ENCODE results near the gene HPCAL1. TPM values are rescaled to one million over a fixed set of nuclear protein-coding genes. Genes with fewer than 3 reads are reported as not detected.

The HPCAL1 gene
- total RNA-seq, 1 donor from 2014 or later: 13.1 TPM

DNA sequence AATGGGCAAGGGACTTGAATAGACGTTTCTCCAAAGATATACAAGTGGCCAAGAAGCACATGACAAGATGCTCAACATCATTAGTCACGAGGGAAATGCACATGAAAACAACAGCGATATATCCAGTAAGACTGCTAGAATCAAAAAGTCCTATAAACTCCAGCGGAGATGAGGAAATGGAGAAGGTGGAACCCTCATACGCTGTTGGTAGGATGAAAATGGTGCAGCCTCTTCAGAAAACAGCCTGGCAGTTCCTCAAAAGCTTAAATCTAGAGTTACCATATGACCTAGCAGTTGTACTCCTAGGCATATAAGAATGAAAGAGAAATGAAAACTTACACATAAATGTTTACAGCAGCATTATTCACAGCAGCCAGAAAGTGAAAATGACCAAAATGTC is 48.1 kb downstream of the HPCAL1 start:
- no peak overlapping the region for H3K27ac Mint-ChIP-seq (ENCODE audit: unreplicated experiment)
- no peak overlapping the region for H3K4me3 Mint-ChIP-seq (ENCODE audit: unreplicated experiment)
- TF ChIP-seq, protein P1, sequence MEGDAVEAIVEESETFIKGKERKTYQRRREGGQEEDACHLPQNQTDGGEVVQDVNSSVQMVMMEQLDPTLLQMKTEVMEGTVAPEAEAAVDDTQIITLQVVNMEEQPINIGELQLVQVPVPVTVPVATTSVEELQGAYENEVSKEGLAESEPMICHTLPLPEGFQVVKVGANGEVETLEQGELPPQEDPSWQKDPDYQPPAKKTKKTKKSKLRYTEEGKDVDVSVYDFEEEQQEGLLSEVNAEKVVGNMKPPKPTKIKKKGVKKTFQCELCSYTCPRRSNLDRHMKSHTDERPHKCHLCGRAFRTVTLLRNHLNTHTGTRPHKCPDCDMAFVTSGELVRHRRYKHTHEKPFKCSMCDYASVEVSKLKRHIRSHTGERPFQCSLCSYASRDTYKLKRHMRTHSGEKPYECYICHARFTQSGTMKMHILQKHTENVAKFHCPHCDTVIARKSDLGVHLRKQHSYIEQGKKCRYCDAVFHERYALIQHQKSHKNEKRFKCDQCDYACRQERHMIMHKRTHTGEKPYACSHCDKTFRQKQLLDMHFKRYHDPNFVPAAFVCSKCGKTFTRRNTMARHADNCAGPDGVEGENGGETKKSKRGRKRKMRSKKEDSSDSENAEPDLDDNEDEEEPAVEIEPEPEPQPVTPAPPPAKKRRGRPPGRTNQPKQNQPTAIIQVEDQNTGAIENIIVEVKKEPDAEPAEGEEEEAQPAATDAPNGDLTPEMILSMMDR (IDR thresholded peaks at IDR 0.05; ENCODE audit: partially characterized antibody, unreplicated experiment): no peak
- DNase-seq: no peak
- peaks cover 5% of the 10 kb centered on the region for H3K27me3 Mint-ChIP-seq (ENCODE audit: unreplicated experiment)
- H3K4me1 Mint-ChIP-seq (ENCODE audit: low read depth, unreplicated experiment): peaks cover 16% of the 10 kb centered on the region
- H3K36me3 Mint-ChIP-seq (ENCODE audit: unreplicated experiment): peaks cover 5% of the 10 kb centered on the region
- peaks cover 4% of the 10 kb centered on the region for H3K9me3 Mint-ChIP-seq (ENCODE audit: unreplicated experiment)

DNA sequence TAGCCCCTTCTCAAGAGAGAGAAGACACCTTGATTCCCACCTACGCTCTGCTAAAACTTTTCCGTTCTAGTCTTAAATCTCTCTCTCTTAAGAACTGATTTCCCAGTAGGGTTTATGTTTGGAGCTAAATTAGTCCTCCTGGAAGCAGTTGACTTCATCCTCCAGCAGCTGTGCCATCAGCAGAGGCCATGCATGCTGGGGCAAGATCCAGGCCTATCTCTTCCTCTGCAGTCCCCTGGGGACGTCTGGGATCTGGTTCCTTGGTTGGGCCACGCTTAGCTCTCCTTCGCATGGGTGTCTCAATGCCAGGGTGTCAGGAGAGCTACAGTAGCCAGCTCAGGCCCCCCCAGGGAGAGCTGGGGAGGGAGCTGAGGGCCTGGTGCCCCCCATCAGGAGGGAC is 49.7 kb downstream of the HPCAL1 start:
- Mint-ChIP-seq H3K4me3 (ENCODE audit: unreplicated experiment) (no peak overlapping the region), H3K36me3 (ENCODE audit: unreplicated experiment) (peaks cover 5% of the 10 kb centered on the region), H3K27me3 (ENCODE audit: unreplicated experiment) (peaks cover 8% of the 10 kb centered on the region), H3K9me3 (ENCODE audit: unreplicated experiment) (peaks cover 6% of the 10 kb centered on the region), H3K27ac (ENCODE audit: unreplicated experiment) (no peak overlapping the region), H3K4me1 (ENCODE audit: low read depth, unreplicated experiment) (peaks cover 23% of the 10 kb centered on the region)
- DNase-seq: no peak
- TF ChIP-seq, protein P1 (IDR thresholded peaks at IDR 0.05; ENCODE audit: partially characterized antibody, unreplicated experiment): no peak

DNA sequence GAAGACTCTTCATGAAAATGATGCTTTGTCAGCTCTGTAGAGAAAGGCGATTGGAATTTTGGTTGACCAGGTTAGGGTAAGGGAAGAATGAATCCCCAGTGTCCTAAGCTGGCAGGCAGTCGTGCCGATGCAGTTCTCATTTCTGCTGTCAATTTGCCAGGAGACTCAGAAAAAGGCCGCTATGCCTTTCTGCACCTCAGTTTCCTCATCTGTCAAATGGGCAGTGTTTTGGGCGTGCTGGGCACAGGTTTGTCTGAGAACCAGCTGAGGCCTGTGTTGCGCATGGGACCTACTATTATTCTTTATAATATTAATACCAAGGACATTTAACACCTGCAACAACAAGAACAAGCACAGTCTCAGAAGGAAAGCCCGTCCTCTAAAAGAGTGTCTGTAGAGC is 50.3 kb downstream of the HPCAL1 start:
- DNase-seq: no peak
- H3K4me1 Mint-ChIP-seq (ENCODE audit: low read depth, unreplicated experiment): peaks cover 28% of the 10 kb centered on the region
- H3K9me3 Mint-ChIP-seq (ENCODE audit: unreplicated experiment): peaks cover 9% of the 10 kb centered on the region
- peaks cover 5% of the 10 kb centered on the region for H3K36me3 Mint-ChIP-seq (ENCODE audit: unreplicated experiment)
- TF ChIP-seq, protein P1 (IDR thresholded peaks at IDR 0.05; ENCODE audit: partially characterized antibody, unreplicated experiment): no peak
- no peak overlapping the region for H3K4me3 Mint-ChIP-seq (ENCODE audit: unreplicated experiment)
- peaks cover 8% of the 10 kb centered on the region for H3K27me3 Mint-ChIP-seq (ENCODE audit: unreplicated experiment)
- no peak overlapping the region for H3K27ac Mint-ChIP-seq (ENCODE audit: unreplicated experiment)

DNA sequence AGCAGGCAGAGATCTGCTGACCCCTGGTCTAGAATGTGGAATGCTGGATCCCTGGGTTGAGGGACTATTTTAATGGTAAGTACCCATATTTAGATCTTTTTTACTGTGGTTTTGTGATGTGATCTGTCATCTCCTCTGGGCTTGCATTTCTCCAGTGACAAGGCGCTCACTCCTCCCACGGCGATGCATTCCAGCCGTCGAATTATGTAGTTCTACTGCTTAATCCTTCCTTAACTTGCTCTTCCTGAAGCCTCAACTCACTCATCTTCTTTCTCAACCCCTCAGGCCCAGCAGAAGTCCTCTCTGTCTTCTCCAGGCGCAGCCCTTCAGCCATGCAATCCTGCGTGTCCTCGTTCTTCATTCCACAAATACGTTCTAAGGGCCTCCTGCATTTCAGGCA is 51.2 kb downstream of the HPCAL1 start:
- Mint-ChIP-seq H3K4me3 (ENCODE audit: unreplicated experiment) (no peak overlapping the region), H3K4me1 (ENCODE audit: low read depth, unreplicated experiment) (peaks cover 35% of the 10 kb centered on the region), H3K27me3 (ENCODE audit: unreplicated experiment) (peaks cover 9% of the 10 kb centered on the region), H3K36me3 (ENCODE audit: unreplicated experiment) (peaks cover 5% of the 10 kb centered on the region), H3K27ac (ENCODE audit: unreplicated experiment) (no peak overlapping the region), H3K9me3 (ENCODE audit: unreplicated experiment) (peaks cover 15% of the 10 kb centered on the region)
- DNase-seq: no peak
- TF ChIP-seq, protein P1 (IDR thresholded peaks at IDR 0.05; ENCODE audit: partially characterized antibody, unreplicated experiment): no peak

DNA sequence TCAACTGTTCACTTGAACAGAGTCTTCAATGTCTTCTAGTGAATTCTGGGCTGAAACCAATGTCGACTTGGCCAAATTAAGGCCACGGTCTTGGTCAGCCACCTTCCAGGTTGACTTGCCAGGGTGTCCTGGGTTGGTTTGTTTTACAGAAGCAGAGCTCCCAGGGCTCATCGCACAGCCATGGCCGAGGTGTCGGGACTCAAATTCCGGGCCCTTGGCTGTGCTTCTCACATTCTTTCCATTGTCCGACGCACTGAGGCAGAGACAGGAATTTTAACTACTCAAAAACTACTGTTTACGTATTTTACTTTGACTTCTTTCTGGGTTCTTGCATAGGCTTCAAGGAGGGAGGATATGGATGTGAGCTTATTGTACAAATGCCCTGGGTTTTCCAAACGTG is 51.7 kb downstream of the HPCAL1 start:
- TF ChIP-seq, protein P1 (IDR thresholded peaks at IDR 0.05; ENCODE audit: partially characterized antibody, unreplicated experiment): no peak
- H3K36me3 Mint-ChIP-seq (ENCODE audit: unreplicated experiment): peaks cover 5% of the 10 kb centered on the region
- H3K4me1 Mint-ChIP-seq (ENCODE audit: low read depth, unreplicated experiment): peaks cover 35% of the 10 kb centered on the region
- peak overlapping the region; percentile 43 for H3K27ac Mint-ChIP-seq (ENCODE audit: unreplicated experiment)
- H3K9me3 Mint-ChIP-seq (ENCODE audit: unreplicated experiment): peaks cover 15% of the 10 kb centered on the region
- DNase-seq: no peak
- H3K27me3 Mint-ChIP-seq (ENCODE audit: unreplicated experiment): peaks cover 9% of the 10 kb centered on the region
- H3K4me3 Mint-ChIP-seq (ENCODE audit: unreplicated experiment): no peak overlapping the region

Data from glutamatergic neuron (in vitro differentiated cells).